GM19035 (cell line): ENCODE results near the gene MTF2.
A peak's percentile ranks its signal among the peaks of the same experiment; 100 is the strongest.
"Not testable (repeated sequence)": the region's sequence is repeated elsewhere in the genome, so short reads cannot be mapped to it uniquely, and the experiment has no call there.

Source experiments
- ATAC-seq: cut with Tn5 transposase; IDR thresholded peaks from one replicate; pipeline ENCODE4 v1.9.1; 2021; ENCODE audit not compliant: unreplicated experiment

The MTF2 gene

GRCh38 chr1:93078986-93079654, at the start of gene MTF2:
TSS of gene MTF2 (plus strand) at chr1:93079283. CDS start at chr1:93079527, 244 bp downstream.
- ATAC-seq: peak; percentile 79

- no peak for ATAC-seq
Measured at GRCh38 chr1:93029317-93029716, 49.8 kb upstream of the MTF2 start.

GRCh38 chr1:93030191-93030590, 48.9 kb upstream of the MTF2 start:
- ATAC-seq: not testable (repeated sequence)

- no peak for ATAC-seq
Measured at GRCh38 chr1:93031711-93032110, 47.4 kb upstream of the MTF2 start.

GRCh38 chr1:93033029-93033428, 46.1 kb upstream of the MTF2 start:
- ATAC-seq: no peak

GRCh38 chr1:93033785-93034184, 45.3 kb upstream of the MTF2 start:
- peak; percentile 90 for ATAC-seq

- ATAC-seq: no peak
Measured at GRCh38 chr1:93034397-93034796, 44.7 kb upstream of the MTF2 start.

GRCh38 chr1:93036672-93037071, 42.4 kb upstream of the MTF2 start:
- ATAC-seq: no peak

GRCh38 chr1:93042187-93043056, 36.7 kb upstream of the MTF2 start:
- ATAC-seq: peak; percentile 85

GRCh38 chr1:93043057-93043557, 36.0 kb upstream of the MTF2 start:
- no peak for ATAC-seq

- no peak for ATAC-seq
Measured at GRCh38 chr1:93047618-93048017, 31.5 kb upstream of the MTF2 start.

- ATAC-seq: no peak
Measured at GRCh38 chr1:93051961-93052360, 27.1 kb upstream of the MTF2 start.

GRCh38 chr1:93056214-93056613, 22.9 kb upstream of the MTF2 start:
- ATAC-seq: no peak

GRCh38 chr1:93056649-93057048, 22.4 kb upstream of the MTF2 start:
- ATAC-seq: no peak

GRCh38 chr1:93061895-93062792, 16.9 kb upstream of the MTF2 start:
- ATAC-seq: peak; percentile 62

GRCh38 chr1:93076268-93076667, 2.8 kb upstream of the MTF2 start:
- no peak for ATAC-seq

- ATAC-seq: no peak
Measured at GRCh38 chr1:93078203-93078602, 880 bp upstream of the MTF2 start.

GRCh38 chr1:93078638-93078985, 471 bp upstream of the MTF2 start:
- ATAC-seq: no peak

- no peak for ATAC-seq
Measured at GRCh38 chr1:93079685-93080141, 630 bp downstream of the MTF2 start.

GRCh38 chr1:93080179-93080823, 1.2 kb downstream of the MTF2 start:
- peak; percentile 64 for ATAC-seq

GRCh38 chr1:93081716-93082115, 2.6 kb downstream of the MTF2 start:
- no peak for ATAC-seq
